Natural killer cell (primary cell): ENCODE results near the gene INPP5A. TPM values are rescaled to one million over a fixed set of nuclear protein-coding genes. Genes with fewer than 3 reads are reported as not detected.

Source experiments
- ATAC-seq, 3 donors: fragments of 150-1000 bp in 2 of 3; fragments of 200-7000 bp in 1 of 3; cut with Tn5 transposase; 1 replicate in 1 of 3; 2 replicates in 2 of 3; pipeline ENCODE4 v1.10.0; 2021; ENCODE audit warnings: mild to moderate bottlenecking in 2 of 3, moderate library complexity in 2 of 3
- DNase-seq, 2 donors: peaks; one replicate each; pipeline versions ENCODE4 v3.0.0 to v3.0.0-alpha.2; 2013 to 2021; ENCODE audit warnings: mixed read lengths in 1 of 2
- H3K27ac ChIP-seq: one replicate; pipeline ENCODE4 v1.5.1; 2013; ENCODE audit warnings: mild to moderate bottlenecking, low read length
- H3K27me3 ChIP-seq: one replicate; pipeline ENCODE4 v1.6.1; 2013; ENCODE audit warnings: low read length; ENCODE audit not compliant: control insufficient read depth, insufficient read depth
- H3K36me3 ChIP-seq: one replicate; pipeline ENCODE4 v1.6.1; 2013; ENCODE audit warnings: low read length; ENCODE audit not compliant: control insufficient read depth, insufficient read depth
- H3K4me1 ChIP-seq: one replicate; pipeline ENCODE4 v1.6.1; 2013; ENCODE audit warnings: low read length; ENCODE audit not compliant: control insufficient read depth, insufficient read depth
- H3K4me3 ChIP-seq: one replicate; pipeline ENCODE4 v1.5.1; 2013; ENCODE audit warnings: low read length
- H3K9me3 ChIP-seq: one replicate; pipeline ENCODE4 v1.6.1; 2013; ENCODE audit warnings: low read length; ENCODE audit not compliant: control insufficient read depth, insufficient read depth
- H3K27ac Mint-ChIP-seq, 2 donors: one replicate each; pipeline ENCODE4 v1.8.0; 2022; ENCODE audit warnings: mild to moderate bottlenecking in 2 of 2, mixed read lengths in 2 of 2, moderate library complexity in 1 of 2
- H3K27me3 Mint-ChIP-seq, 2 donors: one replicate each; pipeline ENCODE4 v1.8.0; 2022; ENCODE audit warnings: low read depth in 2 of 2, mixed read lengths in 2 of 2
- H3K36me3 Mint-ChIP-seq: one replicate; pipeline ENCODE4 v1.8.0; 2022; ENCODE audit warnings: mixed read lengths
- H3K4me1 Mint-ChIP-seq, 2 donors: one replicate each; pipeline ENCODE4 v1.8.0; 2022; ENCODE audit warnings: mixed read lengths in 2 of 2
- H3K4me3 Mint-ChIP-seq: one replicate; pipeline ENCODE4 v1.8.0; 2022; ENCODE audit warnings: mild to moderate bottlenecking, moderate library complexity, mixed read lengths
- H3K9me3 Mint-ChIP-seq, 2 donors: one replicate each; pipeline ENCODE4 v1.8.0; 2022; ENCODE audit warnings: mixed read lengths in 2 of 2
- CTCF ChIP-seq: fragments of 200-600 bp; IDR thresholded peaks from one replicate; pipeline ENCODE4 v1.8.0; 2022; ENCODE audit warnings: antibody characterized with exemption
- WGBS: methylation state at CpG from one replicate; pipeline ENCODE4 v1.1.7; 2013; ENCODE audit warnings: missing lambda C conversion rate; ENCODE audit not compliant: insufficient coverage; 5-methylcytosine and 5-hydroxymethylcytosine counted together
- intact Hi-C: fragments of 100-400 bp; cut with micrococcal nuclease; formaldehyde crosslinking; loops from one replicate; pipeline ENCODE4 v1.14.2; 2022
- total RNA-seq, 4 donors: library from RNA; stranded (reverse); fragments of 120-200 nt in 1 of 4; gene quantifications; one replicate each; pipeline versions ENCODE4 v1.2.3 to v1.2.4, GENCODE V29; 2013 to 2022

The INPP5A gene
- total RNA-seq, 3 donors from 2014 or later (not counting 1 experiment from before 2014, with no cell fraction given) = 12.6 to 38.6 (median 18.6) TPM

DNA sequence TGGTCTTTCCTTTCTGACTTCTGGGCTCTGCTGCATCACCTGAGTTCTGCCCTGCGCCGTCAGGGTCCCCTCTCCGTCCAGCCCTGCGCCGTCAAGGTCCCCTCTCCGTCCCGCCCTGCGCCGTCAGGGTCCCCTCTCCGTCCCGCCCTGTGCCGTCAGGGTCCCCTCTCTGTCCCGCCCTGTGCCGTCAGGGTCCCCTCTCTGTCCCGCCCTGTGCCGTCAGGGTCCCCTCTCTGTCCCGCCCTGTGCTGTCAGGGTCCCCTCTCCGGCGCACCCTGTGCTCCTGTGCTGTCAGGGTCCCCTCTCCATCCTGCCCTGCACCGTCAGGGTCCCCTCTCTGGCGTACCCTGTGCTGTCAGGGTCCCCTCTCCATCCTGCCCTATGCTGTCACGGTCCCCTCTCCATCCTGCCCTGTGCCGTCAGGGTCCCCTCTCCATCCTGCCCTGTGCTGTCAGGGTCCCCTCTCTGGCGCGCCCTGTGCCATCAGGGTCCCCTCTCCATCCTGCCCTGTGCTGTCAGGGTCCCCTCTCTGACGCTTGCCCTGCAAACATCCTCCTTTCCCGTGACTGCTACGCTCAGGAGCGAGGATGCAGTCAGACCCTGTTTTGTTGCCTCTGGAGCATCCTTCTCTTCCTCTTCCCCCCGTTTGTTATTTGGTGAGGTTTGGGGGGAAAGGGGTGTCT lies 66.4 kb downstream of the INPP5A start:
- no peak for DNase-seq
- Mint-ChIP-seq H3K4me3 (no peak overlapping the region), H3K27me3 (no peaks in the 10 kb centered on the region), H3K9me3 (peaks cover 4 to 12% of the 10 kb centered on the region in 2 donors), H3K36me3 (peaks cover 21% of the 10 kb centered on the region), H3K4me1 (peaks cover 8 to 25% of the 10 kb centered on the region in 2 donors), H3K27ac (peak overlapping the region in 1 of 2 donors; percentile 25)
- TF ChIP-seq CTCF = no peak
- H3K27ac ChIP-seq = no peak overlapping the region
- 97% methylated on average over 28 of the region's 30 CpGs for WGBS
- no peaks in the 10 kb centered on the region for H3K36me3 ChIP-seq
- intact Hi-C loops = no loop called here
- ATAC-seq = no peak
- H3K27me3 ChIP-seq = no peaks in the 10 kb centered on the region
- no peak overlapping the region for H3K4me3 ChIP-seq
- peaks cover 14% of the 10 kb centered on the region for H3K9me3 ChIP-seq
- no peaks in the 10 kb centered on the region for H3K4me1 ChIP-seq

DNA sequence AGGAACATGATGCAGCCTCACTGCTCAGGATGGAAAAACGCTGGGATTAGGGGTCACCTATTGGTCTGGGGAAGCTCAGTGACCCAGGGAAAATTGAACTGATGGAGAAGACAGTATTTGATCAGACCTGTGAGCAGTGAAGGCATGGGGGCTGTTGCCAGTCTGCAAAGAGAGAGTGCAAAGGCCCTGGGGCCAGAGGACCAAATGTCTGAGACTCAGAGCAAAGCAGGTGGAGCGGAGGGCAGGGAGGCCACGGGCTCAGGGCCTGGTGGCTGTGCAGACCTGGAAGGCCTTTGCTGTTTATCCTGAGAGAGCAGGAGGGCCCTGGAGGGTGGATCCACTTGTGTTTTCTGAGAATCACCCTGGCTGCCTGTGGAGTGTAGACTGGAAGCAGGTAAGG lies 67.1 kb downstream of the INPP5A start:
- WGBS = 92% methylated on average over 3 of the region's 3 CpGs
- H3K4me1 Mint-ChIP-seq = peaks cover 8 to 25% of the 10 kb centered on the region in 2 donors
- H3K27me3 Mint-ChIP-seq = no peaks in the 10 kb centered on the region
- peaks cover 4 to 12% of the 10 kb centered on the region in 2 donors for H3K9me3 Mint-ChIP-seq
- DNase-seq (no peak), ATAC-seq (no peak)
- H3K36me3 ChIP-seq = no peaks in the 10 kb centered on the region
- no peak overlapping the region for H3K4me3 ChIP-seq
- peaks cover 21% of the 10 kb centered on the region for H3K36me3 Mint-ChIP-seq
- intact Hi-C loops = no loop called here
- H3K27ac ChIP-seq = no peak overlapping the region
- no peak for TF ChIP-seq CTCF
- H3K4me3 Mint-ChIP-seq = no peak overlapping the region
- H3K9me3 ChIP-seq = peaks cover 10% of the 10 kb centered on the region
- H3K27me3 ChIP-seq = no peaks in the 10 kb centered on the region
- no peaks in the 10 kb centered on the region for H3K4me1 ChIP-seq
- peak overlapping the region in 1 of 2 donors; percentile 25 for H3K27ac Mint-ChIP-seq

- no peaks in the 10 kb centered on the region for H3K36me3 ChIP-seq
- Mint-ChIP-seq H3K4me3 (no peak overlapping the region), H3K9me3 (peaks cover 1 to 8% of the 10 kb centered on the region in 2 donors), H3K27ac (no peak overlapping the region), H3K36me3 (peaks cover 16% of the 10 kb centered on the region), H3K27me3 (no peaks in the 10 kb centered on the region), H3K4me1 (peaks cover 8 to 23% of the 10 kb centered on the region in 2 donors)
- H3K27me3 ChIP-seq = no peaks in the 10 kb centered on the region
- intact Hi-C loops = no loop called here
- no peak overlapping the region for H3K4me3 ChIP-seq
- no peak overlapping the region for H3K27ac ChIP-seq
- H3K9me3 ChIP-seq = peaks cover 3% of the 10 kb centered on the region
- TF ChIP-seq CTCF = no peak
- WGBS = 89% methylated on average over 8 of the region's 8 CpGs
- no peak for ATAC-seq
- H3K4me1 ChIP-seq = no peaks in the 10 kb centered on the region
- DNase-seq = no peak
Observed at GRCh38 chr10:132605390-132605789, 67.8 kb downstream of the INPP5A start.

DNA sequence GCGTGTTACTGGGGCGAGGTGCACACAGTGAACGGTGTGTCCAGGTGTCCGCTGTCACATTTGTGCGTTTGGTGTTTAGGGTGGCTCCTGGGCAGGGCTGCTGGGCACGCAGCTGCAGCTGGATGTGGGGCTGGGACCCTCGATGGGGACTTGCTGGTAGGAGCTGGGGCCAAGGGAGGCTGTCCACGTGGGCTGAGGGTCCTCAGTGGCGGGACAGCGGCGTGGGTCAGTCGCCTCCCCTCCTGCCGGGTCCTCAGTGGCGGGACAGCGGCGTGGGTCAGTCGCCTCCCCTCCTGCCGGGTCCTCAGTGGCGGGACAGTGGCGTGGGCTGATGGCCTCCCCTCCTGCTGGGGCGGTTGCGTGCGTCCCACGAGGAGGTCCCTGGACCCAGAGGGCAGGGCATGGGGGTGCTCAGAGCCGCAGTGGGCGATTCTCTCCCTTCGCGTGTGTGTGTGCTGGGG lies 68.5 kb downstream of the INPP5A start:
- Mint-ChIP-seq H3K36me3 (peaks cover 9% of the 10 kb centered on the region), H3K4me3 (no peak overlapping the region), H3K9me3 (peaks cover 0 to 4% of the 10 kb centered on the region in 2 donors), H3K4me1 (peaks cover 8 to 29% of the 10 kb centered on the region in 2 donors), H3K27me3 (no peaks in the 10 kb centered on the region), H3K27ac (no peak overlapping the region)
- WGBS = 94% methylated on average over 28 of the region's 28 CpGs
- no peak for TF ChIP-seq CTCF
- intact Hi-C loops = no loop called here
- Histone ChIP-seq H3K4me3 (no peak overlapping the region), H3K27me3 (no peaks in the 10 kb centered on the region), H3K27ac (no peak overlapping the region), H3K36me3 (no peaks in the 10 kb centered on the region), H3K4me1 (no peaks in the 10 kb centered on the region), H3K9me3 (no peaks in the 10 kb centered on the region)
- ATAC-seq = peak in 1 of 3 donors; percentile 22
- DNase-seq = no peak
